ENCODE measurements around the gene ZNF205.

- TF ChIP-seq CTCF (IDR thresholded peaks at IDR 0.05) (no peak), POLR2A (IDR thresholded peaks at IDR 0.05) (no peak)
Observed at GRCh38 chr16:3164121-3164991, 52.0 kb downstream of the ZNF205 start.
